HepG2 (cell line): ENCODE results near the gene PCBP4. TPM values are rescaled to one million over a fixed set of nuclear protein-coding genes. Genes with fewer than 3 reads are reported as not detected.

Experiments used
- ATAC-seq: fragments of 200-7000 bp; cut with Tn5 transposase; 3 replicates; pipeline ENCODE4 v1.9.1; 2020; ENCODE audit warnings: mild to moderate bottlenecking, moderate library complexity
- BruUV-seq: library from RNA; stranded (reverse); fragments of 400-500 nt; replicated peaks from 2 replicates; lab custom pipeline; 2021; lab: Mats Ljungman, UMichigan
- CTCF ChIA-PET: fragments of 300-600 bp; formaldehyde crosslinking; extraction: SDS; loops from one replicate; lab custom pipeline; 2021; ENCODE audit warnings: low total read pairs, inconsistent platforms, low intra/inter-chr PET ratio; lab: Yijun Ruan, JAX
- POLR2A ChIA-PET: fragments of 350-600 bp; sonication (Branson Sonifier 250); formaldehyde crosslinking; loops from one replicate; lab custom pipeline; 2020; ENCODE audit warnings: antibody characterized with exemption, inconsistent platforms; lab: Yijun Ruan, JAX
- DNase-seq: peaks from one replicate; pipeline ENCODE4 v3.0.0-alpha.2; 2015; ENCODE audit warnings: low spot score
- FAIRE-seq: peaks from 3 replicates; lab custom pipeline; 2011; peaks lifted over from hg19 to GRCh38; lab: Jason Lieb, UNC
- H2AFZ ChIP-seq: one replicate; pipeline ENCODE4 v1.6.1; 2011; ENCODE audit warnings: low read length, inconsistent platforms
- H3K27ac ChIP-seq: fragments of 300-600 bp; 3 replicates; pipeline ENCODE4 v1.8.0; 2011; ENCODE audit warnings: mixed run types, mild to moderate bottlenecking, mixed read lengths, low read length, inconsistent platforms; ENCODE audit not compliant: insufficient read depth; ENCODE audit errors: extremely low read length
- H3K27me3 ChIP-seq, 2 experiments: fragments of 200-600 bp in 1 of 2; 2 replicates in 1 of 2; 3 replicates in 1 of 2; pipeline versions ENCODE4 v1.6.0 to v1.8.0; 2011; ENCODE audit warnings: low read length in 2 of 2, mild to moderate bottlenecking in 2 of 2, moderate library complexity in 2 of 2, inconsistent platforms in 1 of 2; ENCODE audit not compliant: insufficient read depth in 2 of 2, control insufficient read depth in 1 of 2
- H3K36me3 ChIP-seq, 2 experiments: fragments of 200-600 bp in 1 of 2; replicated peaks in 1 of 2; 2 replicates in 1 of 2; 3 replicates in 1 of 2; pipeline versions ENCODE4 v1.5.1 to v1.8.0; 2011; ENCODE audit warnings: low read length in 2 of 2, inconsistent platforms in 1 of 2; ENCODE audit not compliant: insufficient read depth in 2 of 2, control insufficient read depth in 1 of 2
- H3K4me1 ChIP-seq: 2 replicates; pipeline ENCODE4 v1.5.1; 2012; ENCODE audit warnings: low read length, inconsistent platforms; ENCODE audit not compliant: insufficient read depth
- H3K4me2 ChIP-seq: 2 replicates; pipeline ENCODE4 v1.6.0; 2011; ENCODE audit warnings: low read depth, low read length, inconsistent platforms
- H3K4me3 ChIP-seq, 3 experiments: fragments of 200-600 bp in 1 of 3; sonication (generic), shearing (Covaris generic) in 1 of 3; replicated peaks in 1 of 3; 2 replicates each; pipeline ENCODE4 v1.5.1; 2011 to 2016; ENCODE audit warnings: low read length in 3 of 3, inconsistent platforms in 2 of 3, low read depth in 2 of 3, mild to moderate bottlenecking in 2 of 3, control low read depth in 1 of 3, mixed read lengths in 1 of 3; ENCODE audit not compliant: insufficient read depth in 1 of 3
- H3K79me2 ChIP-seq: one replicate; pipeline ENCODE4 v1.6.1; 2011; ENCODE audit warnings: low read length, inconsistent platforms; ENCODE audit not compliant: insufficient read depth
- H3K9ac ChIP-seq: 2 replicates; pipeline ENCODE4 v1.6.0; 2011; ENCODE audit warnings: mild to moderate bottlenecking, low read depth, low read length, inconsistent platforms; ENCODE audit not compliant: insufficient read depth
- H3K9me3 ChIP-seq: 2 replicates; pipeline ENCODE4 v1.5.1; 2012; ENCODE audit warnings: mild to moderate bottlenecking, low read length
- H4K20me1 ChIP-seq: 2 replicates; pipeline ENCODE4 v1.6.0; 2011; ENCODE audit warnings: inconsistent platforms, mild to moderate bottlenecking, low read length, moderate library complexity; ENCODE audit not compliant: insufficient read depth
- AGO2 ChIP-seq: fragments of 200-400 bp; formaldehyde crosslinking; optimal IDR thresholded peaks from 2 replicates; pipeline ENCODE3; 2017; ENCODE audit warnings: mild to moderate bottlenecking, low read depth, low read length, moderate library complexity
- AKAP8 ChIP-seq: sonication (generic); formaldehyde crosslinking; IDR thresholded peaks from 2 replicates; pipeline ENCODE4 v1.5.1; 2020; ENCODE audit warnings: mild to moderate bottlenecking, missing genetic modification reagents
- HNRNPH1 ChIP-seq: fragments of 200-400 bp; formaldehyde crosslinking; optimal IDR thresholded peaks from 2 replicates; pipeline ENCODE3; 2017; ENCODE audit warnings: mild to moderate bottlenecking, low read depth, low read length
- POLR2A ChIP-seq, 2 experiments: IDR thresholded peaks; 2 replicates each; pipeline ENCODE4 v1.6.1; 2011; ENCODE audit warnings: low read depth in 2 of 2, low read length in 2 of 2, mild to moderate bottlenecking in 1 of 2, moderate library complexity in 1 of 2; ENCODE audit not compliant: insufficient read depth in 1 of 2
- POLR2AphosphoS5 ChIP-seq: IDR thresholded peaks from 2 replicates; pipeline ENCODE4 v1.6.1; 2012; ENCODE audit warnings: low read depth, low read length
- RBFOX2 ChIP-seq: fragments of 200-400 bp; formaldehyde crosslinking; IDR thresholded peaks from 2 replicates; pipeline ENCODE4 v1.6.1; 2017; ENCODE audit warnings: low read depth, mild to moderate bottlenecking, low read length
- RBM22 ChIP-seq: fragments of 200-400 bp; formaldehyde crosslinking; optimal IDR thresholded peaks from 2 replicates; pipeline ENCODE3; 2017; ENCODE audit warnings: mild to moderate bottlenecking, low read length, moderate library complexity
- RFX3 ChIP-seq: IDR thresholded peaks from 2 replicates; pipeline ENCODE4 v1.6.1; 2016; ENCODE audit warnings: missing biosample characterization, missing genetic modification reagents
- ZBTB42 ChIP-seq: sonication (generic); formaldehyde crosslinking; IDR thresholded peaks from 2 replicates; pipeline ENCODE4 v1.5.0; 2020; ENCODE audit warnings: mild to moderate bottlenecking, missing genetic modification reagents
- ZBTB8A ChIP-seq: sonication (generic); formaldehyde crosslinking; IDR thresholded peaks from 2 replicates; pipeline ENCODE4 v1.4.0; 2020; ENCODE audit warnings: mild to moderate bottlenecking, low read depth, missing genetic modification reagents, borderline replicate concordance
- ZSCAN22 ChIP-seq: sonication (generic); formaldehyde crosslinking; IDR thresholded peaks from 2 replicates; pipeline ENCODE4 v1.4.0; 2020; ENCODE audit warnings: mild to moderate bottlenecking, missing genetic modification reagents
- ZSCAN25 ChIP-seq: sonication (generic); formaldehyde crosslinking; IDR thresholded peaks from 2 replicates; pipeline ENCODE4 v1.8.0; 2022; ENCODE audit warnings: mild to moderate bottlenecking, missing genetic modification reagents
- WGBS: methylation state at CpG from one replicate; pipeline ENCODE4 v1.1.6; 2017; ENCODE audit warnings: low lambda C conversion rate; 5-methylcytosine and 5-hydroxymethylcytosine counted together
- in situ Hi-C: cut with HindIII; loops from 2 replicates; pipeline ENCODE4 v1.10.0; 2017; ENCODE audit warnings: low pct_unique_long_range_greater_than_20kb; ENCODE audit not compliant: extremely low pct_ligation_motif_present
- intact Hi-C: fragments of 100-400 bp; cut with micrococcal nuclease; formaldehyde crosslinking; loops from one replicate; pipeline ENCODE4 v1.10.0; 2022; ENCODE audit not compliant: unreplicated experiment
- polyA plus RNA-seq, 8 experiments: library from polyadenylated mRNA; depleted of rRNA in 3 of 8; stranded (reverse) in 7 of 8; unstranded in 1 of 8; fragments of >200 nt; fragmentation: Illumina TruSeq in 4 of 8; extraction: Trizol in 4 of 8; gene quantifications; 2 replicates each; pipeline versions ENCODE4 v1.2.1 to v1.2.3, GENCODE V29; 2011 to 2016; ENCODE audit warnings: low read depth in 4 of 8, missing spikeins in 1 of 8, mixed read lengths in 1 of 8; ENCODE audit not compliant: insufficient read depth in 1 of 8
- total RNA-seq, 5 experiments: library from RNA; depleted of rRNA; stranded (reverse); fragments of >200 nt; fragmentation: Illumina TruSeq; extraction: Trizol; gene quantifications; 2 replicates each; pipeline ENCODE4 v1.2.3, GENCODE V29; 2016; ENCODE audit warnings: low read depth in 1 of 5
- TF ChIP-seq, protein P1 (sequence below): sonication (generic); formaldehyde crosslinking; conservative IDR thresholded peaks from 2 replicates; pipeline ENCODE4 v1.8.1; 2023; ENCODE audit warnings: missing genetic modification reagents
- TF ChIP-seq, protein P2 (sequence below): sonication (generic); formaldehyde crosslinking; IDR thresholded peaks from 2 replicates; pipeline ENCODE4 v1.5.1; 2020; ENCODE audit warnings: missing genetic modification reagents, mild to moderate bottlenecking, borderline replicate concordance

PCBP4 gene
- total and polyA plus RNA-seq, 2 of the 13 experiments (the other 11 are each of a cell fraction or from before 2014, with no cell fraction given), result 36.8 to 51.3 TPM

GRCh38 chr3:51992017-51992682 is 24.9 kb upstream of the PCBP4 start:
- BruUV-seq, result TSS peak; percentile 65
- Histone ChIP-seq H2AFZ (no peak overlapping the region), H3K79me2 (peaks cover 21% of the 10 kb centered on the region), H3K4me1 (peaks cover 45% of the 10 kb centered on the region), H3K27me3 (no peaks in the 10 kb centered on the region; a peak in 1 of 5 replicates), H3K9ac (no peak overlapping the region), H3K27ac (peak overlapping the region; percentile 37), H3K4me2 (no peak overlapping the region), H3K9me3 (no peaks in the 10 kb centered on the region), H4K20me1 (peaks cover 3% of the 10 kb centered on the region; the same call in 1 of the 2 replicates), H3K4me3 (no peak overlapping the region), H3K36me3 (peaks cover 9 to 18% of the 10 kb centered on the region in 2 experiments)
- POLR2A ChIA-PET, result interaction anchor here (1.0 to 7.1 kb wide), 8 partner anchors 9 to 162 kb away, joined by 3 to 187 read pairs (median 9); partner anchors contain the start of genes ABHD14A, ABHD14B, ACY1 and PARP3
- in situ Hi-C loops, result no loop called here
- no peak; the same call in 2 of the 3 replicates for ATAC-seq
- FAIRE-seq, result no peak
- TF ChIP-seq, protein P1, sequence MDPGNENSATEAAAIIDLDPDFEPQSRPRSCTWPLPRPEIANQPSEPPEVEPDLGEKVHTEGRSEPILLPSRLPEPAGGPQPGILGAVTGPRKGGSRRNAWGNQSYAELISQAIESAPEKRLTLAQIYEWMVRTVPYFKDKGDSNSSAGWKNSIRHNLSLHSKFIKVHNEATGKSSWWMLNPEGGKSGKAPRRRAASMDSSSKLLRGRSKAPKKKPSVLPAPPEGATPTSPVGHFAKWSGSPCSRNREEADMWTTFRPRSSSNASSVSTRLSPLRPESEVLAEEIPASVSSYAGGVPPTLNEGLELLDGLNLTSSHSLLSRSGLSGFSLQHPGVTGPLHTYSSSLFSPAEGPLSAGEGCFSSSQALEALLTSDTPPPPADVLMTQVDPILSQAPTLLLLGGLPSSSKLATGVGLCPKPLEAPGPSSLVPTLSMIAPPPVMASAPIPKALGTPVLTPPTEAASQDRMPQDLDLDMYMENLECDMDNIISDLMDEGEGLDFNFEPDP, result no peak
- TF ChIP-seq POLR2AphosphoS5 (peak; percentile 24; the same call in 1 of the 2 replicates), AGO2 (peak; percentile 20), HNRNPH1 (peak; percentile 41), POLR2A (IDR thresholded peaks at IDR 0.05; ENCODE audit: insufficient read depth in 1 of 2, low read depth in 2 of 2, low read length in 2 of 2) (peak in 1 of 2 experiments; percentile 52; a peak in 2 of 4 replicates), RBM22 (peak; percentile 97), ZBTB8A (no peak), ZSCAN25 (no peak), ZBTB42 (no peak), AKAP8 (peak; percentile 28; the same call in 1 of the 2 replicates), RFX3 (CRISPR knock-in tag) (no peak), ZSCAN22 (CRISPR knock-in tag) (peak; percentile 93), RBFOX2 (peak; percentile 56)
- TF ChIP-seq, protein P2, sequence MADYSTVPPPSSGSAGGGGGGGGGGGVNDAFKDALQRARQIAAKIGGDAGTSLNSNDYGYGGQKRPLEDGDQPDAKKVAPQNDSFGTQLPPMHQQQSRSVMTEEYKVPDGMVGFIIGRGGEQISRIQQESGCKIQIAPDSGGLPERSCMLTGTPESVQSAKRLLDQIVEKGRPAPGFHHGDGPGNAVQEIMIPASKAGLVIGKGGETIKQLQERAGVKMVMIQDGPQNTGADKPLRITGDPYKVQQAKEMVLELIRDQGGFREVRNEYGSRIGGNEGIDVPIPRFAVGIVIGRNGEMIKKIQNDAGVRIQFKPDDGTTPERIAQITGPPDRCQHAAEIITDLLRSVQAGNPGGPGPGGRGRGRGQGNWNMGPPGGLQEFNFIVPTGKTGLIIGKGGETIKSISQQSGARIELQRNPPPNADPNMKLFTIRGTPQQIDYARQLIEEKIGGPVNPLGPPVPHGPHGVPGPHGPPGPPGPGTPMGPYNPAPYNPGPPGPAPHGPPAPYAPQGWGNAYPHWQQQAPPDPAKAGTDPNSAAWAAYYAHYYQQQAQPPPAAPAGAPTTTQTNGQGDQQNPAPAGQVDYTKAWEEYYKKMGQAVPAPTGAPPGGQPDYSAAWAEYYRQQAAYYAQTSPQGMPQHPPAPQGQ (CRISPR knock-in tag), result 0 out of 2 replicates have a peak, but pooled peaks have one; percentile 38
- no peak for DNase-seq
- 97% methylated on average over 2 of the region's 3 CpGs for WGBS
- CTCF ChIA-PET, result no interaction called here
- intact Hi-C loops, result no loop called here
